Activated CD8-positive, alpha-beta memory T cell treated with anti-CD3 and anti-CD28 coated beads for 48 hours (primary cell): ENCODE data around the gene CRAT.

Experiments used
- DNase-seq, 3 experiments: peaks; one replicate each; pipeline ENCODE4 v3.0.0-alpha.2; 2020; ENCODE audit warnings: low read depth in 2 of 3, low spot score in 2 of 3

CRAT gene

DNA sequence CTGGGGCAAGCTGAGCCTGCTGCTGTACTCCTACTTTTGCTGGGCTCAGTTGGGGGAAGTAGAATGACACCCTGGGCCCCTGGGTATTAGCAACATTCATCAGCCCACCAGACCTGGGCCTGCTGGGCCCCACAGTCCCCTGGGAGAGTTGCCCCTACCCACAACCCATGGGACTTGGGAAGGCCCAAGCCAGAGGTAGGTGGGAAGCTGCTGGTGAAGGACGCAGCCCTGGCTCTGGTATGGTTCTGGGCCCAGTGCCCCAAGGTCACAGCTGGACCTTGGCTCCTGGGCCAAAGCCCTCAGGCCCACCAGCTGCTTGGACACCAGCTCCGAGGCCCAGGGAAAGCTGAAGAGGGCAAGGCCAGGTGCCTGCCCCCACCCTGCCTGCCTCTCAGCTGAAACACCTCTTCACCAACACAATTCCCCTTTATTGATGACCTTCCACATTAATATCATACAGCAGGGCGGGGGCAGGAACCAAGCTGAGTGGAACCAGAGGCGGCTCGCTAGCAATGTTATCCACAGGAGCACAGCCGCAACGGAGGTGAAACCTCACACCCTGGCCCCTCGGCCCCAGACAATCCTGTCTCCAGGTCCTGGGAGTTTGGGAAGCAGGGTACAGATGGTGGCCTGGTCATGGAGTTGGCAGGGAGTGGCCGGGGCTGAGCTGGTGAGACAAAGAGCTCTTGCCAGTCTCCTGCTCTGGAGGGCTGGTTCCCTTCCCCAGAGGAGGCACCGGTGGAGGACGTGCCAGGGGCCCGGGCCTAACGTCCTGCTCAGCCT is 16.0 kb downstream of the CRAT start:
- DNase-seq: no peak

DNA sequence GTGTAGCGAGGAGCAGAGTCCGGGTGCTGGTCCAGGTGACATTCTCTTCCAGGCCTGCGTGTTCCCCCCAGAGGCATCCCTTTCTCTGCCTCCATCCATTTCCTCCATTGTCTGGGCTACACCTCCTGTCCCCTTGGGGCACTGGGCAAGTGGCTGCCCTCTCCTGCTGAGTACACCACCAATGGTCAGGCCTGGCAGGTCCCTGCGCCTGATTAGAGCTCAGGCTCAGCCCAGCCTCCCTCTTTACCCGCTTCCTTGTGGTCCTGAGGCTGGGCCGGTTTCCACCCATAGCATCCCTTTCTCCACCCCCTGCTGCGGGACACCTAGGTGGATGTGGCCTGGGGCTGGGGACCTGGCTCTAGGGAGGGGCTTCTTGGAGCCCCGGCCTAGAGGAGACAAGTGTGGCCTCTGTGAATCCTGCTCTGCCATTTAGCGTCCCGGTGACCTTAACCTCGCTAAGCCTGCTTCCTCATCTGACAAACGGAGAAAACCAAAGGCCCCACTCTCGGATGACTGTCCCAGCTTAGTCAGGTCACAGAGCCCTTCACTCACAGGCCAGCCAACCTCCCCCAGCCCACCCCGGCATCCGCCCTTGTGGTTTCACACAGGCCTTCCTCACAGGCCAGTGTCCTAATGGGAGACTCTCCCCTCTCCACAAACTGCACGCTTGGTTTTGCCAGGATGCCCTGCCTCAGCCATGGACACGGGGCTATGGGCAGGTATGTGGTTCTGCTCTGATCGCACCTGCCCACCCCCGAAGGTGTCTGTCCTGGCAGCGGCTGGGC is 16.8 kb downstream of the CRAT start:
- no peak for DNase-seq

DNA sequence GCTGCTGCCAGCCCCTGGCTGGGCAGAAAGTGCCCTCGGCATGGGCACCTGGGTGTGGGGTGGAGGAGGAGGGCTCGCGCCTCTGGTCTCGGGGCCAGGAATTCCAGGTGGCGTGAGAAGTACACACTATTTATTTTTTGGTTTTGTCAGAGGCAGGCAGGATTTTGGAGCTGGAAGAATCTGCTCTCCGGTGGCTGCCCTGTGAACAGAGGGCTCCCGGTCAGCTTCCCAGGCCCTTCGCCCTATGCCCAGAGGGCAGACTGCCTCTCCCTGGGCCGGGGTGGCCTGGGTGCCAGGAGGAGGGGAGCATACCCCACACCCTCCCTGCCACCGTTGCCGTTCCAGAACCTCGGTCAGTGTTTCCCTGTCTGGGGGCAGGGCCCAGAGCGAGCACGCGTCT is 21.3 kb downstream of the CRAT start:
- no peak for DNase-seq

DNA sequence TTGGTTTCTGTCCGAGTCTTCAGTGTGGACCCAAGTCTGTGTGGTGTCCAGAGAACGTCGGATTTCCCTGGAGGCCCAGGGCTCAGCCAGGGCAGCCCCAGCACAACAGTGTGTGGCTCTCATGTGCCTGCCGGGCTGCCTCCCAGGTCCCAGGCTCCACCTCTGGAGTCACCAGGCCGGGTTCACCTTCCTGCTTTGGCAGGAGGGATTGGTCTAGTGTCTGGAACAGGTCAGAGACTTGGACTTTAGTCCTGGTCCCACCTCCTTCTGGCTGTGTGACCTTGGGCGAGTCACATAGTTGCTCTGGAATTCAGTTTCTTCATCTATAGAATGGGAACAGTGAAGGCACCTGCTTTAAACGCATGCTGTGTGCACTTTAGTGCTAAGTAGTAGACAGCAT is 26.5 kb downstream of the CRAT start:
- DNase-seq: no peak

DNA sequence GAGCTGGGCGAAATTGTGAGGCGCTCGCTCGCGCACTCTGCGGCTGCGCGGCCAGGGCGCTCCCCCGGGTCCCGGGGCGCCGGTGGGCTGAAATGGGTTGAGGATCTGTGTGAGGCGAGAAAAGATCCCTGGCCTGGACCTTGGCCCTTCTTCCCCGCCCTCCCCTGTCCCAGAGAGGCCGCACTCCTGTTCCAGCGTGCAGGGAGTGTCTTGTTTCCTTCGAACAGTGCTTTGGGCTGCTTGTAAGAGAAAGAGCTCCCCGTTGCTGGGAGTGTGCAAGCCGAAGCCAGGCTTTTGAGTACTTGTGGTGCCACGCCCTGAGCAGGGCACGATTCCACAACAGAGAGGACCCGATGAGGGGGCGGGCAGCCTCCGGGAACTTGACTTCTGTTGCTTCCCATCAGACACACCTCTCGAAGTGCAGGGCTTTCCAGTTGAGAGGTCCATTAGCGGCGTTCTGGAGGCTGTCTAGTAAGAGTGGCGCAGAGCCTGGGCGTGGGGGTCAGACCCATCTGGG is 29.1 kb downstream of the CRAT start:
- no peak for DNase-seq

DNA sequence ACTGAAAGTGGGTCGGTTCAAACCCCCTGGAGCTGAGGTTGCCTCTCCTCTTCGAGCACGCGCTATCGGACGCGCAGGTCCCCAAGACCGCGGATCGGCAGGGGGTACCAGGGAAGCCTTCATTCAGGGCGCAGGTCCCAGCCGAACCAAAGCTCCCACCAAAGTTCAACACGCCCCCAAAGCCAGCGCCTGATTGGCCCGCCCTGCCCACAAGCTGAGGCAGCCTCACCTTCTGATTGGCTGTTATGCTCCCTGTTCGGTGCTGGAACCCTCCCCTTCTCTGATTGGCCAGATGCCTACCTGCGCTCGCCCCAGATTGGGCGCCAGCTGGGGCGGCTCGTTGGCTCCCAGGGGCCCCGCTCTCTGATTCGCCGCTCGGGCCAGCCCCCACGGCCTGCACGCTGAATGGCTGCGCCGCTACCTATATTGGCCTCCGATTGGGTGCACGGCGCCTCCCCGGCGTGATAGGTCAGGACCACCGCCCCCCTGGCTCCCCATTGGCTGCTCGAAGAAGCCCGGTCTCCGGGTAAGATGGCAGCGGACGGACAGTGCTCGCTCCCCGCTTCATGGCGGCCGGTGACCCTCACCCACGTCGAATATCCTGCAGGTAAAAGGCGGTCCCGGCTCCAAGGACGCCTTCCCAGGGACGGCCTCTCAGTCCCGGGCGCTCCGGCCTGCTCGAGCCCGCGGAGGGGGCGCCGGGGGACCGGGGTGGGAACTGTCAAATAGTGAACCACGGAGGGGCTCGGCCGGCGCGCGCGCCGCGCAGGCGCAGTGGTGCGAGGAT is 29.8 kb downstream of the CRAT start, which contains the start of gene DOLPP1:
TSS of gene DOLPP1 (plus strand) at position 511 of the 787 bp plus-strand sequence. CDS start at position 532, 21 bp downstream.
- peak; percentile 94 to 98 (median 94) for DNase-seq

DNA sequence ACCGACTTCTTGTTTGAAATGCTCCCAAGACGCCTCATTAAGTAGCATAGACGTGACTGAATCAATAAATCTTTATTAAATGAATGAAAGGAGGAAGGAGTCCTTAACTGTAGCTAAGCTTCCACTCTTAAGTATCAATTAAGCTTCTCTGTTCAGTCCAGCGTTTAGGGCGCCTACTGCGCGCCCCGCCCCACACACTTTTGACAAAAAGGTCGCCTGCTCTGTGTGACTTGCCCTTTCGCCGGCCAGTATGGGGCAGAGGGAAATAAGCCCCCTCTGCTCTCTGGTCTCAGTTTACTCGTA is 30.3 kb downstream of the CRAT start:
- no peak for DNase-seq

DNA sequence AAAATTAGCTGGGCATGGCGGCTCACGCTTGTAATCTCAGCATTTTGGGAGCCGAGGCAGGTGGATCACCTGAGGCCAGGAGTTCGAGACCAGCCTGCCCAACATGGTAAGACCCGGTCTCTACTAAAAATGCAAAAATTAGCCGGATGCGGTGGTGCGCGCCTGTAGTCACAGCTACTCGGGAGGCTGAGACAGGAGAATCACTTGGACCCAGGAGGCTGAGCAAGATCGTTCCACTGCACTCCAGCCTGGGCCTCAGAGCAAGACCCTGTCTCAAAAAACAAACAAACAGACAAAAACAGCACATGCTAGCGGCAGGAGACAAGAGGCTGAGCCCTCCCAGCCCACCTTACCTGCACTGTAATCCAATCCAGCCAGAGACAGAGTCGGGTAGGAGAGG is 30.8 kb downstream of the CRAT start:
- no peak for DNase-seq

DNA sequence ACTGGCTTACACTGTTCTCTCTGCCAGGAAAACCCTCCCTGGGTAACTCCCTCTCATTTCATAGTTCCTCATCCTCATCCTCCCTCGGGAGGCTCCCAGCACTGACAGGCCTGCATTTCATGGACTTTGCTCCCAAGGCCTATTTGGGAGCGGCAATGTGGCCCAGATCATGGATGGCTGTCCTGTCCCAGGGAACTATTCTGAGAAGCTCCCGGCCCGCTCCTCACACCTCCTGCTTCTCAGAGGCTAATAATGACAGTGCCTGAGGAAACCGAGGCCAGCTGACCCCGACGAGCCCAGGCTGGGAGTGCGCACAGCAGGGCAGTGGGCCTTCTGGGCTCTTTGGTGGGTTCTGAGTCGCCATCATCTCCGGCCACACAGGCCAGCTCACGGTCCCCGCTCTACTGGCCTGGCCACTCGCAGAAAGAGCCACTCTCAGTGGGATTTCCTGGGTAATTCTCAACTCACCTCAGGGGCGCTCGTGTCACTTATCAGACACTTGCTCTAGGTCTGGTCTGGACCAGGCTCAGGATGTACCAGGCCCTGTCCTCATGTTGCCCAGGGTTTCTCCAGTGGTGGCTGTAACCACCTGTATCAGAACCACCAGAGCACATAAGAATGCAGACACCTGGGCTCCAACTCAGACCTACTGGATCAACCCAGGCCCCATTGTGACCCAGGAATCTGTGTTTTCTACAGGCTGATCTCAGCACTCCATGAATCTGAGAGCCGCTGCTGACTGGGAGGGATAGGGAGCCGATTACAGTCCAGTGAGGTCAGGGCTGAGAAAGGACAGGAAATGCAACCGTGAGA is 31.7 kb downstream of the CRAT start:
- DNase-seq: no peak

DNA sequence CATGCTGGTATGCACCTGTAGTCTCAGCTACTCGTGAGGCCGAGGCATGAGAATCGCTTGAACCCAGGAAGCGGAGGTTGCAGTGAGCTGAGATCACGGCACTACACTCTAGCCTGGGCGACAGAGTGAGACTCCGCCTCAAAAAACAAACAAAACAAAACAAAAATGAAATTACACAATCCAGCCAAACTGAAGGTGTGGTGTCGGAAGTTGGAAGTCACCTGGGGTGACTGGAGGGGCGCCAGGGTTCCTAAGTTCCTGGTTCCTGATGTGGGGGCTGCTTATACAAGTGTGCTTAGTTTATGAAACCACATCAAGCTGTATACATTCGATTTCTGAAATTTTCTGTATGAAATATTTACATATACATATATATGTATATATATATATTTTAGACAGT is 33.4 kb downstream of the CRAT start:
- DNase-seq: no peak

DNA sequence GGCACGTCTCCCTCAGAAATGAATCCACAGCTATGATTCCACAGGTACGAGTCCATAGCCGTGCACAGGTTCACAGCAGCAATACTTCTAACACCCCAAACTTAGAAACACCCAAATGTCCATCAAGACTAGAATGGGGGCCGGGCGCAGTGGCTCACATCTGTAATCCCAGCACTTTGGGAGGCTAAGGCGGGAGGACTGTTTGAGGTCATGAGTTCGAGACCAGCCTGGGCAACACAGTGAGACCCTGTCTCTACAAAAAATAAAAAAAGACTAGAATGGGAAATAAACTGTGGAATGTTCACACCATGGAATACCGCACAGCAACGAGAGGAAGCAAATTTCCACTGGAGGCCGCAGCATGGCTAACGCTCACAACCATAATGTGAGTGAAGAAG is 34.0 kb downstream of the CRAT start:
- DNase-seq: no peak

DNA sequence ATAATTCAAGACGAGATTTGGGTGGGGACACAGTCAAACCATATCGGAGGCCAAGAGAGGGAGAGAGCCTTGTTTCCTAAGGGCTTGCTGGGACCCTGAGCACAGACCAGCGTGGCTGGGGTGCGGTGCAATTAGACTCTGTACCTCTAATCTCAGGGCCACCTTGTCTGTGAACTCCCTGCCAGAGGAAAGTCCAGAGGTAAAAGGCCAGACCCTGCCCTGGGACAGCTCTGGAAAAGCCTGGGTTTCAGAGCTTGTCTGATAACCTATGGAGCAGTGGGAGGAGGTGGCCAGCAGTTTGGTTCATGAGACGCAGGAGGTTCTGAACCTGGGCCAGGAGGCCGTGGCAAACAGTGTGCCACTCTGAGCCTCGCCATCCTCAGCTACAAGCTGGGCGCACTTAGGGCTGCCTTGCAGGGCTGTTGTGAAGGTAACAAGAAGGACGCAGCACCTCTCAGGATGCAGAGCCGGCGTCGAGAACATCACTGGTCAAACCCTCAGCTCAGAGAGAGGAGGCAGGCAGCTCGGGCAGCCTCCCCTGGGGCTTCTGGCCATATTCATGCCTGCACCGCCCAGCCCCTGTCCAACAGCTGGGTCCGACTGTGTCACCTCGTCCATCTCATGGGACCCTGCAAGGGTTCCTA is 34.5 kb downstream of the CRAT start:
- DNase-seq: no peak

DNA sequence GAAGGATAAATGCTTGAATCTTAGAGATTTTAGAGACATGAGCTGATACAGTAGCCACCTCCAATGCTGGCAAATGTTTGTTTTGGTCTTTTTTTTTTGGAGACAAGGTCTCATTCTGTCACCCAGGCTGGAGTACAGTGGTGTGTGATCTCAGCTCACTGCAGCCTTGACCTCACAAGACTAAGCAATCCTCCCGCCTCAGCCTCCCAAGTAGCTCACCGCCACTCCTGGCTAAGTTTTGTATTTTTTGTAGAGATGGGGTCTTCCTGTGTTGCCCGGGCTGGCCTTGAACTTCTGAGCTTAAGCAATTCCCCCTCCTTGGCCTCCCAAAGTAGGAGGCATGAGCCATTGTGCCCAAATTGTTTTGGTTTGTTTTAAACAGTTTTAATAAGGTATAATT is 36.5 kb downstream of the CRAT start:
- DNase-seq: no peak

DNA sequence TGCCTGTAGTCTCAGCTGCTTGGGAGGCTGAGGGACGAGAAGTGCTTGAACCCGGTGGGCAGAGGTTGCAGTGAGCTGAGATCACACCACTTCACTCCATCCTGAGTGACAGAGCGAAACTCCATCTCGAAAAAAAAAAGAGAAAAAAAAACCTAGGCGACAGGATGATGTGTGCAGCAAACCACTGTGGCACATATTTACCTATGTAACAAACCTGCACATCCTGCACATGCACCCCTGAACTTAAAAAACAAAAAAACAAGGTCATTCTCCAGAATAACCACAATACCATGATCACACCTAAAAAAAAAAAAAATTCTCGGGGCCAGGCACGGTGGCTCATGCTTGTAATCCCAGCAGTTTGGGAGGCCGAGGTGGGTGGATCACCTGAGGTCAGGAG is 37.2 kb downstream of the CRAT start:
- no peak for DNase-seq

DNA sequence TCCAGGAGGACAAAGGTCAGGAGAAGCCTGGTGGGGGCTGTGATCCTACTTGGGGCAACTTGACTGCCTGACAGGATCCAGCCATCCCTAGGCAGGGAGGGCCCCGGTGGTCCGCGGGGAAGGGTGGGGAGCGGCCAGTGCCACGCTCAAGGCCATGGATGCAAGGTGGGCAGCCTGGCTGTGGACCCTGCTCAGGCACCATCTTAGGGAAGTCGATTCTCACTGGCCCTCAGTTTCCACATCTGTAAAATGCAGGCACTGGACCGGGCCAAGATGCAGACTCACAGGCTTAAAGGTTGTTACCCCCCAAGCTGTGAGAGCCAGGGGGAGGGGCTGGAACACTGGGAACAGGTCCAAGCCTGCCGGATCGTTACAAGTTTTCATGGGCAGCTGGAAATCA is 38.4 kb downstream of the CRAT start:
- no peak for DNase-seq

DNA sequence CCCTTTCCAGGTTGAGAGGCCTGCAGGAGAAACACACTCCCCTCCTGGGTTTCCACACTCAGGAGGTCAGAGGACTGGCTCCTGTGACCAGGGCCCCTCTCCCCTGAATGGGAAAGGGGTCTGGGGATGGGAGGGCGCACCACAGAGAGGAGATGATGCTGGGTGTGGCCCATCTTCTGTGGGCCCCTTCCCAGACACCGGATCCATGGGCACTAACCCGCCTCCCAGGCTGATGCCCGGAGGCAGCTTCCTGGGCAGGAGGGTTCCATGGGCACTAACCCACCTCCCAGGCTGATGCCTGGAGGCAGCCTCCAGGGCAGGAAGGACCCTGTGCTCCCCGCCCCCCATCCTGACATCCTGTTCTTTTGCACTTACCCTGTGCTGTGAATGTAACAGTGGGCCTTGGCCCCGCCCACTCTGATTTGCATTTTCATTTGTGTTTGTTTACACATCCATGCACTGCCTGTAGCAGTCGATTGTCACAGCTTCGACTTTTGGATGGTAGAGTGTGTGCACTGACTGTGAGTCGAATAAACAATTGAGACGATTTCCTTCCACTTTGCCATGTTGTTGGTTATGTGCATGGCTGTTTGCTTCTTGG is 39.0 kb downstream of the CRAT start:
- no peak for DNase-seq

DNA sequence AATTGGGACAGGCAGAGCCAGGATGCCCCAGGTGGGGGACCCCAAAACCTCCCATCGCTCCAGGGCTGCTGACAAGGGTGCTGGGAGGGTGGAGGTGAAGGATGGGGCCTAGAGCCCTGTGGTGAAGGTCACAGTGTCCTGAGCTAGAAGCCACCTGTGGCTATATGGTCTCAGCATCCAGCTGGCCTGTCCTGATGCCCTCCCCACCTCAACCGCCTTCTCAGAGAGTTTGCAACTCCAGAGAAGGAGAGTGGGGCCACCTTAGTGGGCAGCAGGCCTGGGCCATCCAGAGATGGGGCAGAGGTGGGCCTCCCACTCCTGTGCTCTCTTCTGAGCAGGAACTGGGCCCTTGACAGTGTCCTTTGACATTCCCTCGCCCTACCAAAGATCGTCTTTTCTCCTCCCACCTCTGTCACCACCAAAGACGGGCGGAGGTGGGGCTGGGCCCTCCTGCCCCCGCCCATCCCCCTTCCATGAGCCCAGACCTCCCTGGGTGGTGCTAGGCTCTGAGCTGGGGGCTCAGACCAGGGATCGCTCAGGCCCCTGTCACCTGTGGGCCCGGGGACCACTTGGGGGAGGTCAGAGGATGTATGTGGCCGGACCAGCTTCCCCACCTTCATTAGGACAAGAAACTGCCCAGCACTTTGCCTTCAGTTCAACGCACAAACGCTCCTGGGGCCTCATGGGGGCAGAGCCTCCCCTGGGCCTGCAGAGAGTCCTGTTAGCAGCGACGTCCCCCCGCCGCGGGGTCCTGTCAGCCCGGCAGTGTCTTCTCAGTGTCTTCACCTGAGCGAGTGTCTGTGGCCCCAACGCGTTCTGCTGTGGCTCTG is 39.7 kb downstream of the CRAT start:
- no peak for DNase-seq

DNA sequence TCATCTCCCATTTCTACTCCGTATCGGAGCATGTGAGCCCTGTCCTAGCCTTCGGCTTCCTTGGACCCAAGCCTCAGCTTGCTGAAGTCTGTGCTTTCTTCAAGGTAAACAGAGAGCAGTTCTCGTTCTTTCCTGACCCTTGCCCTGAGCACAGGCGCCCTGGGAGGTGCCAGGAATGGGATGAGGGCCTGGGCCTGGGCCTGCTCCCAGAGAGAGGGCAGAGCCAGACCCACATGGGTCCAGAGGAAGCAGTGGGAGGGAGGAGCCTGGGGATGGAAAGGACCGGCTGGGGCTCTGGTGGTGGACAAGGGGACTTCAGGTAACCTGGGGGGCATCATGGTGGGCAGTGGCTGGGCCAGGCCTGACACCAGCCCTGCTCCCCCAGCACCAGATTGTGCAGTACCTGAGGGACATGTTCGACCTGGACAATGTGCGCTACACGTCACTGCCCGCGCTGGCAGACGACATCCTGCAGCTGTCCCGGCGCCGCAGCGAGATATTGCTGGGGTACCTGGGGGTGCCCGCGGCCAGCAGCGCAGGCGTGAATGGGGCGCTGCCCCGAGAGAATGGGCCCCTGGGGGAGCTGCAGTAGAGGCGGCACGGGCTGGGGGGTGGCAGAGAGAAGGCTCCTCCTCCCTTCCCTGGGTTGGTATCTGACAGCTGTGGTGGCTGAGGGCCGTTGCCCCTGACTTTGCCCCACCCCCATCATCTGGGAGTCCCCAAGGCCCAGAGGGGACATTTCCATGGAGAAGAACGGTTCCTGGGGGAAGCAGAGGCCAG is 40.5 kb downstream of the CRAT start:
- DNase-seq: no peak
